Hematopoietic multipotent progenitor cell treated with erythropoietin and hydrocortisone succinate and interleukin-3 and kit ligand, for 4 days (in vitro differentiated cells): Measurements from ENCODE around the gene STXBP5.
A peak's percentile ranks its signal among the peaks of the same experiment; 100 is the strongest.
"Not testable (repeated sequence)": the region's sequence is repeated elsewhere in the genome, so short reads cannot be mapped to it uniquely, and the experiment has no call there.

Experiments
- DNase-seq: peaks from one replicate; pipeline ENCODE4 v3.0.0-alpha.2; 2015

STXBP5 gene

GRCh38 chr6:147248859-147249258 is 44.6 kb downstream of the STXBP5 start:
- no peak for DNase-seq

GRCh38 chr6:147251072-147251471 is 46.9 kb downstream of the STXBP5 start:
- DNase-seq = no peak

GRCh38 chr6:147254929-147255473 is 50.8 kb downstream of the STXBP5 start:
- not testable (repeated sequence) for DNase-seq

GRCh38 chr6:147255948-147256674 is 51.9 kb downstream of the STXBP5 start:
- peak; percentile 27 for DNase-seq

- DNase-seq = no peak
These were observed 53.5 kb downstream of the STXBP5 start for GRCh38 chr6:147257760-147258159.

GRCh38 chr6:147260091-147260490 is 55.9 kb downstream of the STXBP5 start:
- DNase-seq = no peak

GRCh38 chr6:147262946-147263345 is 58.7 kb downstream of the STXBP5 start:
- no peak for DNase-seq

GRCh38 chr6:147266821-147267220 is 62.6 kb downstream of the STXBP5 start:
- DNase-seq = no peak

- no peak for DNase-seq
These were observed 63.4 kb downstream of the STXBP5 start for GRCh38 chr6:147267658-147268057.

- DNase-seq = no peak
These were observed 64.0 kb downstream of the STXBP5 start for GRCh38 chr6:147268254-147268653.

- DNase-seq = no peak
These were observed 69.8 kb downstream of the STXBP5 start for GRCh38 chr6:147274012-147274411.

GRCh38 chr6:147274776-147275175 is 70.6 kb downstream of the STXBP5 start:
- no peak for DNase-seq

- no peak for DNase-seq
These were observed 74.7 kb downstream of the STXBP5 start for GRCh38 chr6:147278891-147279290.

- DNase-seq = no peak
These were observed 75.2 kb downstream of the STXBP5 start for GRCh38 chr6:147279427-147279826.

- DNase-seq = no peak
These were observed 77.8 kb downstream of the STXBP5 start for GRCh38 chr6:147281895-147282565.

GRCh38 chr6:147282566-147282959 is 78.3 kb downstream of the STXBP5 start:
- no peak for DNase-seq

GRCh38 chr6:147283460-147283859 is 79.2 kb downstream of the STXBP5 start:
- DNase-seq = no peak

GRCh38 chr6:147285087-147285855 is 81.1 kb downstream of the STXBP5 start:
- DNase-seq = peak; percentile 81

GRCh38 chr6:147287869-147288271 is 83.7 kb downstream of the STXBP5 start:
- peak; percentile 24 for DNase-seq

GRCh38 chr6:147297124-147297523 is 92.9 kb downstream of the STXBP5 start:
- DNase-seq = no peak

GRCh38 chr6:147297663-147298316 is 93.6 kb downstream of the STXBP5 start:
- DNase-seq = no peak

GRCh38 chr6:147298461-147298860 is 94.2 kb downstream of the STXBP5 start:
- DNase-seq = no peak

- no peak for DNase-seq
These were observed 94.8 kb downstream of the STXBP5 start for GRCh38 chr6:147299035-147299434.
